Measurements from ENCODE around the gene ZNF700.
"Not testable (repeated sequence)": the region's sequence is repeated elsewhere in the genome, so short reads cannot be mapped to it uniquely, and the experiment has no call there.

Gene ZNF700

GRCh38 chr19:11941361-11941887 is 16.5 kb downstream of the ZNF700 start:
- not testable (repeated sequence) for DNase-seq

- no peak for DNase-seq
These were observed 17.3 kb downstream of the ZNF700 start for GRCh38 chr19:11942008-11942842.

- no peak for DNase-seq
These were observed 17.9 kb downstream of the ZNF700 start for GRCh38 chr19:11942843-11943108.

DNA sequence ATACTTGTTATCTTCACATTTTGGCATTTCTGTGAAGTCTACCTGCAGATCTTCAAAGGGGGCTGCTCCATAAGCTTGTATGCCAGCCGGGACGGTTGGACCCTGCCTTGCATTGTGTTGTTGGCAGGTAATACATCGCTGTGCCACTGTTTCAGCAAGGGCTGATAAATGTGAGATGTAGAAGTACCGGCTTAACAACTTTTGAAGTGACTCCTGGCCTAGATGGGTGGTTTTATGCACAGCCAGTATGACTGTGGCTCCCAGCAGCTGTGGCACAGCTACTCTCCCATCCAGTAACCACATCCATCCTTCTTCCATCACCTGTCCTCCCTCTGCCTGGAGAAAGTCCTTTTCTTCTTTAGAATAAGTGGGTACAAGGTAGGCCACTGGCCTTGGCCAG is 19.7 kb downstream of the ZNF700 start:
- DNase-seq: no peak

DNA sequence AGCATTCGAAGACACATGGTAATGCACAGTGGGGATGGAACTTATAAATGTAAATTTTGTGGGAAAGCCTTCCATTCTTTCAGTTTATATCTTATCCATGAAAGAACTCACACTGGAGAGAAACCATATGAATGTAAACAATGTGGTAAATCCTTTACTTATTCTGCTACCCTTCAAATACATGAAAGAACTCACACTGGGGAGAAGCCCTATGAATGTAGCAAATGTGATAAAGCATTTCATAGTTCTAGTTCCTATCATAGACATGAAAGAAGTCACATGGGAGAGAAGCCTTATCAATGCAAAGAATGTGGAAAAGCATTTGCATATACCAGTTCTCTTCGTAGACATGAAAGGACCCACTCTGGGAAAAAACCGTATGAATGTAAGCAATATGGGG is 23.7 kb downstream of the ZNF700 start:
- DNase-seq: no peak

DNA sequence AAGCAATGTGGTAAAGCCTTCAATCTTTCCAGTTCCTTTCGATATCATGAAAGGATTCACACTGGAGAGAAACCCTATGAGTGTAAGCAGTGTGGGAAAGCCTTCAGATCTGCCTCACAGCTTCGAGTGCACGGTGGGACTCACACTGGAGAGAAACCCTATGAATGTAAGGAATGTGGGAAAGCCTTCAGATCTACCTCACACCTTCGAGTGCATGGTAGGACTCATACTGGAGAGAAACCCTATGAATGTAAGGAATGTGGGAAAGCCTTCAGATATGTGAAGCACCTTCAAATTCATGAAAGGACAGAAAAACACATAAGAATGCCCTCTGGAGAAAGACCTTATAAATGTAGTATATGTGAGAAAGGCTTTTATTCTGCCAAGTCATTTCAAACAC is 24.3 kb downstream of the ZNF700 start:
- no peak for DNase-seq

DNA sequence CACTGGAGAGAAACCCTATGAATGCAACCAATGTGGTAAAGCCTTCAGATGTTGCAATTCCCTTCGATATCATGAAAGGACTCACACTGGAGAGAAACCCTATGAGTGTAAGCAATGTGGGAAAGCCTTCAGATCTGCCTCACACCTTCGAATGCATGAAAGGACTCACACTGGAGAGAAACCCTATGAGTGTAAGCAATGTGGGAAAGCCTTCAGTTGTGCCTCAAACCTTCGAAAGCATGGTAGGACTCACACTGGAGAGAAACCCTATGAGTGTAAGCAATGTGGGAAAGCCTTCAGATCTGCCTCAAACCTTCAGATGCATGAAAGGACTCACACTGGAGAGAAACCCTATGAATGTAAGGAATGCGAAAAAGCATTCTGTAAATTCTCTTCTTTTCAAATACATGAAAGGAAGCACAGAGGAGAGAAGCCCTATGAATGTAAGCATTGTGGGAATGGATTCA is 24.7 kb downstream of the ZNF700 start:
- DNase-seq: not testable (repeated sequence)

DNA sequence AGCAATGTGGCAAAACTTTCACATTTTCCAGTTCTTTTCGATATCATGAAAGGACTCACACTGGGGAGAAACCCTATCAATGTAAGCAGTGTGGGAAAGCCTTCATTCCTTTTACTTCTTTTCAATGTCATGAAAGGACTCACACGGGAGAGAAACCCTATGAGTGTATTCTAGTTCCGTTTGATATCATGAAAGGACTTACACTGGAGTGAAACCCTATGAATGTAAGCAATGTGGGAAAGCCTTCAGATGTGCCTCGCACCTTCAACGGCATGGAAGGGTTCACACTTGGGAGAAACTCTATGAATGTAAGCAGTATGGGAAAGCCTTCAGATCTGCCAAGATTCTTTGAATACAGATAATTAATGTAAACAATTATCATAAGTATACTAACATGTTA is 25.4 kb downstream of the ZNF700 start:
- no peak for DNase-seq

DNA sequence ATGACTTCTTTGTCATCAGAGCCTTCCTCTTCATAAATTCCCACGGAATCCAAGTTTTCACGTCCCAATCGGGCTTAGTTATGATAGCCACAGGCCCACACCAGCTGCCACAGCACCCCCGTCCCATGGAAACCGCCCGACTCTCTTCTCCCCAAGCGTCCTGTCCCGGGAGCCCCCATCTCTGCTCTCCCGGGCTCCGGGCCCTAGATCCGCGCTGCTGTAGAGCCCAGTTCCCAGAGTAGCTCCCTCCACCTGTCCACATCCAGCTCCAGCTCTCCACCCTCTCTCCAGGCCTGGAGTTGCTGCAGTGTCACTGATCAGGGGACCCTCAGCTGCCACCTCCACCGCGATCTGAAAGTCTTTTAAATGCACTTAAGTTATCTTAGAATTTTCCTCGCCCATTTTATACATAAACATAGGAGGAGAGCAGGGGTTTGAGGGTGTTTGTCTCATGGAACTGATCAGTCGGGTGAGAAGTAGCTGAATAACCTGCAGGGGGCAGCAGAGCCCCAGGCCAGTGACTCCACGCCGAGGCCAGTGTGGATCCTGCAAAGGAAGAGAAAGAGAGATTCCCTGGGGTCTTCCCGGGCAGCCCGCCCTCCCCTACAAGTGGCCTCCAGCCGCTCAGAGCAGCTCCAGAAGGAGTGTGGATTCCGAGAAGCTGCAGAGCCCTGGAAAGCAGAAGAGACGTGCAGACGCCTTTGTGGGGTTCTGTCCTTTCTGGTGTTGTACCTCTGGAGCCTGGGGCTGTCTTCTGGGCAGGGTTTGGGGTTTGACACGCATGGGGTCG is 38.9 kb downstream of the ZNF700 start:
- DNase-seq: peak; percentile 73

DNA sequence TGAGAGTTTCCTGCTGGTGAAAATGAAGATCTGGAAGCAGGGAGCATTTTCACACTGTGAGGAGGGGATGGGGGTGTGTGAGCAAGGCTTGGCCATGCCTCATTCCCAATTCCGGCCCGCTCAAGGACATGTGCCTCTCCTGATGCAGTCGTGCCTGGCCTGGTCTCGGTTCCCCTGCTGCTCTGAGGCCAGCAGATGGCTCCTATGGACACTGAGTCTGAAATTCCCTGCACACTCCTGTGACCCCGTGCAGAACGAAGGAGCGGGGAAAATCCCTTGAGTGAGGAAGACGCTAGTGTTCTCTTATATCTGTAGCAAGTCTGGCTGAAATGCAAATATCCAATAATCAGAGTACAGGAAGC is 39.6 kb downstream of the ZNF700 start:
- DNase-seq: peak; percentile 8

DNA sequence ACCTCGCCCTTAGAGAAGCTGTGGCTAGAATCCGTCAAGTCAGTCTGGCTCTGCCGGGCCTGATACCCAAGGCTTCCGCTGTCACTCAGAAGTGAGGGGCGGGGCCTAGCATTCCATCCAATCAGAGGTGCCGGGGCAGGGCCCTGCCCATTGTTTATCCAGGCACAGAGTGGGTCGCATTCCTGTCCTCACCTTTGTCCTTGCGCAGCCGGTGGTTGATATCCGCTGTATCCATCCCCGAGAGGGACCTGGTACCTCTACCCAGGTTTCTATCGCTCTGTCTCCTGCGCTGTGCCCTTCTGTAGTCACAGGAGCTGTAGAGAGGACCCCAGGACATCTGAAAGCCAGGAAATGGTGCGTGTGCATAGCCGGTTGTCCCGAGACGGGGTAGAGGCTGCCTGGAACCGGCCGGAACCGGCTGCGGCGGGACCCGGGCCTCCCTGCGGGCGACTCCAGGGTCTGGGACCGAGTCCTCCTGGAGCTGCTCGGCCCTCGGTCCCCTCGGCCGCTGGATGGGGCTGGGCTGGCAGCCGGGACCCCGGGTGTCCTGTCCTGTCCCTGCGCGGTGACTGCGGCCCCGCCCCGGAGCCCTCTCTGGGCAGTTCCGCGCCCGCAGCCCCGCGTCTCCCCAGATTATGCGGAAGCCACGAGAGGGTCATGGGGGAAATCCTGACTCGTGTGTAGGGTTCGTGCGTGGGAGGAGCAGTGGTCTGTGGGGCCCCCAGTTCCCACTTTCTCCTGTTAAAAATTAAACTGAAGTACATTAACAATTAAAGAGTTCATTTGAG is 40.1 kb downstream of the ZNF700 start, which contains the start of gene ZNF763:
Gene ZNF763 (plus strand): TSS at position 183 of the 788 bp plus-strand sequence. CDS start 169 bp downstream, at position 352.
- DNase-seq: peak; percentile 86

DNA sequence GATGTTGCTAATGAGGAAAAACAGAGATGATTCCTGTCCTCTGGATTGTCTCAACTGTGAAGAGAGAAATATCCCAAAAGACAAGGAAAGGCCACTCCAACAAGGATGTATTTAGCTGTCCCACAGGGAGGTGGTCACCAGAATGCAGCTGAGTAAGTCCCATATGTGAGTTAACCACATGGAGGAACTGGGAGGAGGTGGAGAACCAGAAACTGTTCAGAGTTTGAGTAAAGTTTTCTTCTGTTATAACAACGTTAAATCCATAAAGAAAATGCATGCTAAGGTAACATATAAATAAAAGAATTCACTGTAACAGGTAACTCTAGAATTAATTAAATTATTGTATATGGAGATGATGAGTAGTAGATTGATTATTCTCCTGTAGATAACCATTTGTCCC is 45.3 kb downstream of the ZNF700 start:
- DNase-seq: no peak

- no peak for DNase-seq
These were observed 46.1 kb downstream of the ZNF700 start for GRCh38 chr19:11971041-11971440.

DNA sequence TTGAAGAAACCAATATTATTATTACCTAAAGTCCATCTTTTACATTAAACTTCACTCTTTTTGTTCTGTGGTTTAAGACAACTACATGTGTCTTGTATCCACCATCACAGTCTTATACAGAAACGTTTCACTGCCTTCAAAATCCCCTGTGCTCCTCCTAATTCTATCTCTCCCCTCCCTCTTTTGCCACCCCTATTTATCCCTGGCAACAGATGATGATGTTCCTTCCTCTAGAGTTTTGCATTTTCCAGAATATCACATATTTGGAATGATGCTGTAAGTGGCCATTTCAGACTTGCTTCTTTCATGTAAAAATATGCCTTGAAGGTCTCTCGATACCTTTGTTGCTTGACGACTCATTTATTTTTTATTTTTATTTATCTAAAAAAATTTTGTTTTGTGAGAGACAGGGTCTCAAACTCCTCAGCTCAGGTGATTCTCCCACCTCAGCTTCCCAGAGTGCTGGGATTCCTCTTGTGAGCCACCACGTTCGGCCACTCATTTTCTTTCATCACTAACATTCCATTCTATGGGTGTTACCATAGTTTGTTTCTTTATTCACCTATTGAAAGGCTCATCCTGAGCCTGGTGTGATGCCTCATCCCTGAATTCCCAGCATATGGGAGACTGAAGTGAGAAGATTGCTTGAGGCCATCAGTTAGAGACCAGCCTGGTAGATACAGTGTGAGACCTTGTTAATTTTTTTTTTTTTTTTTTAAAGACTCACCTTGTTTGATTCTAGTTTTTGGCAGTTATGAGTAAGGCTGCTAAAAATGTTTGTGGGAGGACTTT is 48.3 kb downstream of the ZNF700 start:
- no peak for DNase-seq

- DNase-seq: no peak
These were observed 53.7 kb downstream of the ZNF700 start for GRCh38 chr19:11978492-11979100.

- DNase-seq: no peak
These were observed 54.6 kb downstream of the ZNF700 start for GRCh38 chr19:11979527-11979926.

DNA sequence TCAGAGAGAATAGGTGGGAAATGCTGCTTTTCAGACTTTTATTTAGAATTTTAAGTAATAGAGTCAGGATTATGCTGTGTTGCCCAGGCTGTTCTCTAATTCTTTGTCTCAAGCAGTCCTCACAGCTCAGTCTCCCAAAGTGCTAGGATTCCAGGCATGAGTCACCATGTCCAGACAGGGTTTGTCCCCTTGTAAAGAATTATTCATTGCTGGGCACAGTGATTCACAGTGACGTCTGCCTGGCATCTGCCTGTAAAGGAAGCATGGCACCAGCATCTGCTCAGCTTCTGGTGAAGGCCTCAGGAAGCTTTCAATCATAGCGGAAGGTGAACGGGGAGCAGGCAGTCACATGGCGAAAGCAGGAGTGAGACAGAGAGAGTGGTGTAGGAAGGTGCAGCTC is 57.6 kb downstream of the ZNF700 start:
- no peak for DNase-seq

- no peak for DNase-seq
These were observed 60.1 kb downstream of the ZNF700 start for GRCh38 chr19:11984986-11985385.

GRCh38 chr19:11986754-11987153 is 61.8 kb downstream of the ZNF700 start:
- DNase-seq: no peak

DNA sequence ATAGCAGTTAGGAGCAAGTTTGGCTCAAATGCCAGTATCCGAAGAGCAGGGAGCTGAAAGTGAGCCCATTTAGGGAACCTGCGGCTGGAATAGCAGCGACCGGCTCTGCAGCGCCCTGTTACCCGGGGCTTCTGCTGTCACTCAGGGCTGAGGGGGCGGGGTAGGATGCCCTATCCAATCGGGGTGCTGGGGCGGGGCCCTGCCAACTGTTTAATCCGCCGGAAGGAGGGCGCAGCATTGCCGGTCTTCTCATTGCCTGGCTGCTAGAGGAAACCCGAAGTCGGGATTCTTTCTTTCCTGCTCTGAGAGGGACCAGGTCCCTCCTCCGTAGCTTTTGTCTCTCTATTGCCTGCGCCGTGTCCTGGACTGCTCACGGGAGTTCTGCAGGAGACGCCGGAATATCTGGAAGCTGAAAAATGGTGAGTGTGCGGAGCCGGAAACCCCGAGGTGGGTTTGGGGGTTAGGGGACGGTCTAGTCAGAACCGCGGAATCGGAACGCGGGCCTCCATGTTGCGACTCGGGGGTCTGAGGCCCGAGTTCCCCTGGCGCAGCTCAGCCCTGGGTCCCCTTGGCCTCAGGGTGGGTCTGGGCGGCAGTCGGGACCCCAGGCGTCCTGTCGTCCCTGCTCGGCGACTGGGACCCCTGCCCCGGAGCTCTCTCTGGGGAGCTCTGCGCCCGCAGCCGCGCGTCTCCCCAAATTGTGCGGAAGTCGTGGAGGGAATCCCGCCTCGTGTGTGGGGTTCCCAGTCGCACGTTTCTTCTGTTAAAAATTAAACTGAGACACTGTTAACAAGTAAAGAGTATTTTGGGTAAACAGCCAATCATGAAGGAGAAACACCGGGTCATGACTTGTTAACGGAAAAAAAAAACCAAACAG is 62.7 kb downstream of the ZNF700 start:
- peak; percentile 89 for DNase-seq

DNA sequence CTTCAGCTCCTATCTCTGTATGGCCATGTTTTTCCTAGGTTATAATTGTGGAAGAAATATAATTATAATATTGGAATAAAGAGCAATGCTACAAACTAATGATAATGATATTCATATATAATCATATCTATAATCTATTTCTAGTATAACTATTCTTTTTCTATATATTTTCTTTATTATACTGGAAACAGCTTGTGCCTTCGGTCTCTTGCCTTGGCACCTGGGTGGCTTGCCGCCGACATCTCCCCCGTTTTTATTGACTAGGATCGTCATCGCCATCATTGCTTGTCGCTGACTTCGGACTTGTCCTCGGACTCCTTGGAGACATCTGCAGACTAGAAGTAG is 64.2 kb downstream of the ZNF700 start:
- no peak for DNase-seq
